Neural progenitor cell (in vitro differentiated cells): ENCODE measurements around the gene MARVELD2. TPM values are rescaled to one million over a fixed set of nuclear protein-coding genes. Genes with fewer than 3 reads are reported as not detected.
"Not testable (repeated sequence)": the region's sequence is repeated elsewhere in the genome, so short reads cannot be mapped to it uniquely, and the experiment has no call there.

Experiments
- DNase-seq: peaks from one replicate; pipeline ENCODE4 v3.0.0-alpha.2; 2016; ENCODE audit warnings: low spot score
- H2AFZ ChIP-seq: fragments of 200-600 bp; sonication (generic); replicated peaks from 2 replicates; pipeline ENCODE4 v1.6.1; 2016; ENCODE audit warnings: antibody characterized with exemption
- H3F3A ChIP-seq: fragments of 200-600 bp; sonication (generic); 2 replicates; pipeline ENCODE4 v1.6.1; 2016; ENCODE audit warnings: antibody characterized with exemption, low read depth
- H3K27ac ChIP-seq: fragments of 200-600 bp; sonication (generic); 2 replicates; pipeline ENCODE4 v1.5.1; 2016; ENCODE audit warnings: mild to moderate bottlenecking
- H3K27me3 ChIP-seq: fragments of 200-600 bp; sonication (generic); 2 replicates; pipeline ENCODE4 v1.6.1; 2016; ENCODE audit warnings: mild to moderate bottlenecking, moderate library complexity
- H3K36me3 ChIP-seq: fragments of 200-600 bp; sonication (generic); 2 replicates; pipeline ENCODE4 v1.5.1; 2016
- H3K4me1 ChIP-seq: fragments of 200-600 bp; sonication (generic); 2 replicates; pipeline ENCODE4 v1.6.1; 2016; ENCODE audit warnings: mixed run types
- H3K4me2 ChIP-seq: fragments of 200-600 bp; sonication (generic); 2 replicates; pipeline ENCODE4 v1.6.1; 2016
- H3K4me3 ChIP-seq: fragments of 200-600 bp; sonication (generic); 2 replicates; pipeline ENCODE4 v1.5.1; 2016
- H3K79me2 ChIP-seq: fragments of 200-600 bp; sonication (generic); 2 replicates; pipeline ENCODE4 v1.6.1; 2016; ENCODE audit warnings: low read depth
- H3K9ac ChIP-seq: fragments of 200-600 bp; sonication (generic); 2 replicates; pipeline ENCODE4 v1.6.1; 2016
- H3K9me3 ChIP-seq: fragments of 200-600 bp; sonication (generic); 2 replicates; pipeline ENCODE4 v1.5.1; 2016; ENCODE audit warnings: low read depth
- H4K20me1 ChIP-seq: fragments of 200-600 bp; sonication (generic); 2 replicates; pipeline ENCODE4 v1.6.1; 2016; ENCODE audit warnings: low read depth
- H3K27ac Mint-ChIP-seq: 3 replicates; pipeline ENCODE4 v1.8.0; 2021; ENCODE audit warnings: mixed read lengths
- H3K27me3 Mint-ChIP-seq: 2 replicates; pipeline ENCODE4 v1.8.0; 2022; ENCODE audit warnings: low read depth, mild to moderate bottlenecking, inconsistent platforms, moderate library complexity, mixed read lengths; ENCODE audit not compliant: insufficient read depth
- H3K36me3 Mint-ChIP-seq: 3 replicates; pipeline ENCODE4 v1.8.0; 2021; ENCODE audit warnings: mixed read lengths
- H3K4me1 Mint-ChIP-seq: 3 replicates; pipeline ENCODE4 v1.8.0; 2021; ENCODE audit warnings: mixed read lengths
- H3K4me3 Mint-ChIP-seq: 3 replicates; pipeline ENCODE4 v1.8.0; 2021; ENCODE audit warnings: mild to moderate bottlenecking, moderate library complexity, mixed read lengths
- H3K9me3 Mint-ChIP-seq: 3 replicates; pipeline ENCODE4 v1.8.0; 2020; ENCODE audit warnings: mixed read lengths
- EZH2 ChIP-seq: fragments of 200-600 bp; sonication (generic); IDR thresholded peaks from 2 replicates; pipeline ENCODE4 v1.6.1; 2017; ENCODE audit warnings: antibody characterized with exemption, mild to moderate bottlenecking, moderate library complexity
- EZH2phosphoT487 ChIP-seq: fragments of 200-600 bp; sonication (generic); IDR thresholded peaks from 2 replicates; pipeline ENCODE4 v1.6.1; 2017; ENCODE audit warnings: antibody characterized with exemption
- total RNA-seq: library from RNA; depleted of rRNA; stranded (reverse); fragments of >200 nt; gene quantifications from 2 replicates; pipeline ENCODE4 v1.2.3, GENCODE V29; 2015; ENCODE audit warnings: low replicate concordance
- TF ChIP-seq, protein P1 (sequence below): fragments of 200-600 bp; sonication (generic); IDR thresholded peaks from 2 replicates; pipeline ENCODE4 v1.5.1; 2017; ENCODE audit warnings: antibody characterized with exemption, mild to moderate bottlenecking

The MARVELD2 gene
- total RNA-seq, 1 donor from 2014 or later, result 13.7 TPM

- H3K9me3 ChIP-seq, H3K4me3 Mint-ChIP-seq, H3K27ac Mint-ChIP-seq: not testable (repeated sequence)
Observed at GRCh38 chr5:69472535-69473143, 57.7 kb downstream of the MARVELD2 start.

DNA sequence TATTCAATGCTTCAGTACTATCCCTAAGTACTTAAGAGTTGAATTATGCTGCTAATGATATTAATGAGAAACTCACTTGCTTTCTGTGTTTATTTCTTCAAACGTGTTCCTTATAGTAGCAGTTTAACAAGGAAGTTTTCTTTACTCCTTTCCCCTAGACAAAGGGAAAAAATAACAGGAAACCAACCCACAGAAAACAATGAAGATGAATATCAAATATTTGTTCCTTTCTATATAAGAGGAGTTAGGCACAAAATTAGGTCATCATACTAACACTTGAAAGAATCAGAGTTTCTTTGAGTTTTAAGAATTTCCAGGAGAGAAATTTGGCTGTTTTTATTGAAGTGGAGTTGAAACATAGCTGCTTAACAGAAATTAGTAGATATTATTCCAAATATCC, 62.3 kb downstream of the MARVELD2 start:
- Histone ChIP-seq H3K27me3 (no peaks in the 10 kb centered on the region), H3K9me3 (no peaks in the 10 kb centered on the region), H3K4me1 (no peaks in the 10 kb centered on the region), H3F3A (no peaks in the 10 kb centered on the region), H3K4me2 (no peak overlapping the region), H3K27ac (no peak overlapping the region), H4K20me1 (no peaks in the 10 kb centered on the region), H3K79me2 (no peaks in the 10 kb centered on the region), H2AFZ (no peak overlapping the region), H3K9ac (peak overlapping the region; percentile 11), H3K36me3 (no peaks in the 10 kb centered on the region), H3K4me3 (no peak overlapping the region)
- no peaks in the 10 kb centered on the region for H3K4me1 Mint-ChIP-seq
- H3K4me3 Mint-ChIP-seq, result no peak overlapping the region
- no peaks in the 10 kb centered on the region for H3K27me3 Mint-ChIP-seq
- H3K27ac Mint-ChIP-seq, result no peak overlapping the region
- no peaks in the 10 kb centered on the region for H3K36me3 Mint-ChIP-seq
- no peaks in the 10 kb centered on the region for H3K9me3 Mint-ChIP-seq
- TF ChIP-seq EZH2, result no peak
- TF ChIP-seq, protein P1, sequence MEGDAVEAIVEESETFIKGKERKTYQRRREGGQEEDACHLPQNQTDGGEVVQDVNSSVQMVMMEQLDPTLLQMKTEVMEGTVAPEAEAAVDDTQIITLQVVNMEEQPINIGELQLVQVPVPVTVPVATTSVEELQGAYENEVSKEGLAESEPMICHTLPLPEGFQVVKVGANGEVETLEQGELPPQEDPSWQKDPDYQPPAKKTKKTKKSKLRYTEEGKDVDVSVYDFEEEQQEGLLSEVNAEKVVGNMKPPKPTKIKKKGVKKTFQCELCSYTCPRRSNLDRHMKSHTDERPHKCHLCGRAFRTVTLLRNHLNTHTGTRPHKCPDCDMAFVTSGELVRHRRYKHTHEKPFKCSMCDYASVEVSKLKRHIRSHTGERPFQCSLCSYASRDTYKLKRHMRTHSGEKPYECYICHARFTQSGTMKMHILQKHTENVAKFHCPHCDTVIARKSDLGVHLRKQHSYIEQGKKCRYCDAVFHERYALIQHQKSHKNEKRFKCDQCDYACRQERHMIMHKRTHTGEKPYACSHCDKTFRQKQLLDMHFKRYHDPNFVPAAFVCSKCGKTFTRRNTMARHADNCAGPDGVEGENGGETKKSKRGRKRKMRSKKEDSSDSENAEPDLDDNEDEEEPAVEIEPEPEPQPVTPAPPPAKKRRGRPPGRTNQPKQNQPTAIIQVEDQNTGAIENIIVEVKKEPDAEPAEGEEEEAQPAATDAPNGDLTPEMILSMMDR, result no peak
- no peak for TF ChIP-seq EZH2phosphoT487
- no peak for DNase-seq

More at GRCh38 chr5:69472535-69473143, 57.7 kb downstream of the MARVELD2 start:
- H4K20me1 ChIP-seq, H3F3A ChIP-seq, H3K36me3 ChIP-seq, H3K9ac ChIP-seq, DNase-seq, H3K4me1 ChIP-seq, H3K4me3 ChIP-seq, H3K27me3 ChIP-seq, H3K9me3 Mint-ChIP-seq, H3K27me3 Mint-ChIP-seq, H2AFZ ChIP-seq, H3K4me1 Mint-ChIP-seq, H3K79me2 ChIP-seq, H3K36me3 Mint-ChIP-seq, H3K27ac ChIP-seq, H3K4me2 ChIP-seq: not testable (repeated sequence)

DNA sequence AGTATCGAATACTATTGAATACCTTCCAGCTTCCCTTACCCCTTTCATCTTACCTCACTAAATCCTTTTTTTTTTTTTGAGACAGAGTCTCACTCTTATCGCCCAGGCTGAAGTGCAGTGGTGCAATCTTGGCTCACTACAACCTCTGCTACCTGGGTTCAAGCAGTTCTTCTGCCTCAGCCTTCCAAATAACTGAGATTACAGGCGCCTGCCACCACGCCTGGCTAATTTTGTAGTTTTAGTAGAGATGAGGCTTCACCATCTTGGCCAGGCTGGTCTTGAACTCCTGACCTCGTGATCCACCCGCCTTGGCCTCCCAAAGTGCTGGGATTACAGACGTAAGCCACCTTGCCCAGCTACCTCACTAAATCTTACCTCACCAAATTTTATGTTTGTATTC, 63.4 kb downstream of the MARVELD2 start:
- H3K9me3 Mint-ChIP-seq, H3K27me3 ChIP-seq, H3F3A ChIP-seq, H3K4me3 ChIP-seq, H3K9me3 ChIP-seq, H3K4me1 Mint-ChIP-seq, H3K9ac ChIP-seq, H4K20me1 ChIP-seq, H3K4me1 ChIP-seq, H3K27me3 Mint-ChIP-seq, H3K4me2 ChIP-seq, DNase-seq, H2AFZ ChIP-seq, H3K36me3 Mint-ChIP-seq, H3K27ac ChIP-seq, H3K36me3 ChIP-seq, H3K4me3 Mint-ChIP-seq, H3K79me2 ChIP-seq: not testable (repeated sequence)
- peak overlapping the region; percentile 34 for H3K27ac Mint-ChIP-seq

- H3K4me1 ChIP-seq, result peaks cover 11% of the 10 kb centered on the region
- no peak overlapping the region for H3K4me3 ChIP-seq
- no peak overlapping the region for H3K9ac ChIP-seq
- Mint-ChIP-seq H3K4me1 (no peaks in the 10 kb centered on the region), H3K9me3 (no peaks in the 10 kb centered on the region), H3K4me3 (no peak overlapping the region), H3K27me3 (peaks cover 4% of the 10 kb centered on the region), H3K36me3 (no peaks in the 10 kb centered on the region), H3K27ac (no peak overlapping the region)
- no peak overlapping the region for H2AFZ ChIP-seq
- peaks cover 13% of the 10 kb centered on the region for H3F3A ChIP-seq
- H3K27ac ChIP-seq, result no peak overlapping the region
- no peaks in the 10 kb centered on the region for H3K36me3 ChIP-seq
- no peaks in the 10 kb centered on the region for H3K9me3 ChIP-seq
- no peak overlapping the region for H3K4me2 ChIP-seq
- no peak for DNase-seq
- H3K27me3 ChIP-seq, result no peaks in the 10 kb centered on the region
- no peaks in the 10 kb centered on the region for H3K79me2 ChIP-seq
- TF ChIP-seq EZH2phosphoT487 (no peak), EZH2 (no peak)
- TF ChIP-seq, protein P1, result no peak
- H4K20me1 ChIP-seq, result no peaks in the 10 kb centered on the region
Observed at GRCh38 chr5:69484891-69485290, 70.0 kb downstream of the MARVELD2 start.
